22Rv1 (cell line): ENCODE results near the gene EYS.

Experiments
- CTCF ChIP-seq: fragments of 450-650 bp; IDR thresholded peaks from 2 replicates; pipeline ENCODE4 v1.5.1; 2017; ENCODE audit warnings: mild to moderate bottlenecking
- ZFX ChIP-seq: fragments of 450-650 bp; IDR thresholded peaks from 2 replicates; pipeline ENCODE4 v1.6.1; 2017; ENCODE audit warnings: antibody characterized with exemption, borderline replicate concordance

- TF ChIP-seq CTCF: no peak
- no peak for TF ChIP-seq ZFX
These were observed 1199.4 kb downstream of the EYS start for GRCh38 chr6:64507661-64508060.
